Measurements from ENCODE around the gene SEC14L5.
"Not testable (repeated sequence)": the region's sequence is repeated elsewhere in the genome, so short reads cannot be mapped to it uniquely, and the experiment has no call there.

DNA sequence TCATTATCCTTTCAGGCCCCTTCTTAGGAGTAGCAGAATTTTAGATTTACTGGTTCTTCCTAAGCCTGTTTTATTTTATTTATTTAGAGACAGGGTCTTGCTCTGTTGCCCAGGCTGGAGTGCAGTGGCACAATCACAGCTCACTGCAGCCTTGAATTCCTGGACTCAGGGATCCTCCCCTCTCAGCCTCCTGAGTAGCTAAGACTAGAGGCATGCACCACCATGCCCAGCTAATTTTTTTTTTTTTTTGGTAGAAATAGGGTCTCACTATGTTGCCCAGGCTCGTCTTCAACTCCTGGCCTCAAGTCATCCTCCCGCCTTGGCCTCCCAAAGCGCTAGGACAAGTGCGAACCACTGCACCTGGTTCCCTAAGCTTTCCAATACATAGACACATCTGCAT, 28.5 kb upstream of the SEC14L5 start:
- not testable (repeated sequence) for TF ChIP-seq NR2C2 (IDR thresholded peaks at IDR 0.05; ENCODE audit: borderline replicate concordance, control insufficient read depth, insufficient read length, low read depth); MYC (IDR thresholded peaks at IDR 0.05; ENCODE audit: insufficient read depth, insufficient read length, insufficient replicate concordance, low read length, severe bottlenecking); POLR2A (IDR thresholded peaks at IDR 0.05; ENCODE audit: low read depth, low read length); SP1 (IDR thresholded peaks at IDR 0.05; ENCODE audit: low read depth, low read length); EZH2 (IDR thresholded peaks at IDR 0.05; ENCODE audit: borderline replicate concordance, control insufficient read depth, low read depth, low read length); JUND (IDR thresholded peaks at IDR 0.05; ENCODE audit: low read depth, low read length); PBX3 (IDR thresholded peaks at IDR 0.05; ENCODE audit: insufficient replicate concordance, low read depth, low read length)
- TF ChIP-seq, protein P1, sequence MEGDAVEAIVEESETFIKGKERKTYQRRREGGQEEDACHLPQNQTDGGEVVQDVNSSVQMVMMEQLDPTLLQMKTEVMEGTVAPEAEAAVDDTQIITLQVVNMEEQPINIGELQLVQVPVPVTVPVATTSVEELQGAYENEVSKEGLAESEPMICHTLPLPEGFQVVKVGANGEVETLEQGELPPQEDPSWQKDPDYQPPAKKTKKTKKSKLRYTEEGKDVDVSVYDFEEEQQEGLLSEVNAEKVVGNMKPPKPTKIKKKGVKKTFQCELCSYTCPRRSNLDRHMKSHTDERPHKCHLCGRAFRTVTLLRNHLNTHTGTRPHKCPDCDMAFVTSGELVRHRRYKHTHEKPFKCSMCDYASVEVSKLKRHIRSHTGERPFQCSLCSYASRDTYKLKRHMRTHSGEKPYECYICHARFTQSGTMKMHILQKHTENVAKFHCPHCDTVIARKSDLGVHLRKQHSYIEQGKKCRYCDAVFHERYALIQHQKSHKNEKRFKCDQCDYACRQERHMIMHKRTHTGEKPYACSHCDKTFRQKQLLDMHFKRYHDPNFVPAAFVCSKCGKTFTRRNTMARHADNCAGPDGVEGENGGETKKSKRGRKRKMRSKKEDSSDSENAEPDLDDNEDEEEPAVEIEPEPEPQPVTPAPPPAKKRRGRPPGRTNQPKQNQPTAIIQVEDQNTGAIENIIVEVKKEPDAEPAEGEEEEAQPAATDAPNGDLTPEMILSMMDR (IDR thresholded peaks at IDR 0.05 in 2 of 3, conservative IDR thresholded peaks at IDR 0.05 in 1 of 3; ENCODE audit: control insufficient read depth in 2 of 3, extremely low read depth in 1 of 3, insufficient read depth in 1 of 3, low read depth in 3 of 3, low read length in 3 of 3), result not testable (repeated sequence)
- TF ChIP-seq, protein P2, sequence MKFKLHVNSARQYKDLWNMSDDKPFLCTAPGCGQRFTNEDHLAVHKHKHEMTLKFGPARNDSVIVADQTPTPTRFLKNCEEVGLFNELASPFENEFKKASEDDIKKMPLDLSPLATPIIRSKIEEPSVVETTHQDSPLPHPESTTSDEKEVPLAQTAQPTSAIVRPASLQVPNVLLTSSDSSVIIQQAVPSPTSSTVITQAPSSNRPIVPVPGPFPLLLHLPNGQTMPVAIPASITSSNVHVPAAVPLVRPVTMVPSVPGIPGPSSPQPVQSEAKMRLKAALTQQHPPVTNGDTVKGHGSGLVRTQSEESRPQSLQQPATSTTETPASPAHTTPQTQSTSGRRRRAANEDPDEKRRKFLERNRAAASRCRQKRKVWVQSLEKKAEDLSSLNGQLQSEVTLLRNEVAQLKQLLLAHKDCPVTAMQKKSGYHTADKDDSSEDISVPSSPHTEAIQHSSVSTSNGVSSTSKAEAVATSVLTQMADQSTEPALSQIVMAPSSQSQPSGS (IDR thresholded peaks at IDR 0.05; ENCODE audit: low read length), result not testable (repeated sequence)

Measured in GM12878 (cell line).